ENCODE data around the gene CFDP1. TPM values are rescaled to one million over a fixed set of nuclear protein-coding genes. Genes with fewer than 3 reads are reported as not detected.

CFDP1 gene
- total RNA-seq, 1 donor from 2014 or later, result 65.6 TPM

DNA sequence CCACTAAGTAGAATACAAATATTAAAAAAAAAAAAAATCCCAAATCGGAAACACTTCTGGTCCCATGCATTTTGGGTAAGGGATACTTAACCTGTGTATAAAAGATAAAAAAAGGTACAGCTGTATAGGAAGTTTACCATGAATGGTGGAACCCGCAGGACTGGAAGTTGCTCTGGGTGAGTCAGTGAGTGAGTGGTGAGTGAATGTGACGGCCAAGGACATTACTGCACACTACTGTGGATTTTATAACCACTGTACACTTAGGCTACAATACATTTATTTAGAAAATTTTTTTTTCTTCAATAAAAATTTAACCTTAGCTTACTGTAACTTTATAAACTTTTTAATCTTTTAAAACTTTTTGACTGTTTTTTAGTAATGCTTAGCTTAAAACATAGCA is 110.6 kb downstream of the CFDP1 start:
- H3K9me3 Mint-ChIP-seq (ENCODE audit: unreplicated experiment), result no peaks in the 10 kb centered on the region
- H3K27me3 Mint-ChIP-seq (ENCODE audit: unreplicated experiment), result no peaks in the 10 kb centered on the region
- H3K4me3 Mint-ChIP-seq (ENCODE audit: unreplicated experiment), result no peak overlapping the region
- no peak for DNase-seq (ENCODE audit: extremely low spot score, unreplicated experiment)
- H3K4me1 Mint-ChIP-seq (ENCODE audit: unreplicated experiment), result peaks cover 69% of the 10 kb centered on the region
- TF ChIP-seq, protein P1, sequence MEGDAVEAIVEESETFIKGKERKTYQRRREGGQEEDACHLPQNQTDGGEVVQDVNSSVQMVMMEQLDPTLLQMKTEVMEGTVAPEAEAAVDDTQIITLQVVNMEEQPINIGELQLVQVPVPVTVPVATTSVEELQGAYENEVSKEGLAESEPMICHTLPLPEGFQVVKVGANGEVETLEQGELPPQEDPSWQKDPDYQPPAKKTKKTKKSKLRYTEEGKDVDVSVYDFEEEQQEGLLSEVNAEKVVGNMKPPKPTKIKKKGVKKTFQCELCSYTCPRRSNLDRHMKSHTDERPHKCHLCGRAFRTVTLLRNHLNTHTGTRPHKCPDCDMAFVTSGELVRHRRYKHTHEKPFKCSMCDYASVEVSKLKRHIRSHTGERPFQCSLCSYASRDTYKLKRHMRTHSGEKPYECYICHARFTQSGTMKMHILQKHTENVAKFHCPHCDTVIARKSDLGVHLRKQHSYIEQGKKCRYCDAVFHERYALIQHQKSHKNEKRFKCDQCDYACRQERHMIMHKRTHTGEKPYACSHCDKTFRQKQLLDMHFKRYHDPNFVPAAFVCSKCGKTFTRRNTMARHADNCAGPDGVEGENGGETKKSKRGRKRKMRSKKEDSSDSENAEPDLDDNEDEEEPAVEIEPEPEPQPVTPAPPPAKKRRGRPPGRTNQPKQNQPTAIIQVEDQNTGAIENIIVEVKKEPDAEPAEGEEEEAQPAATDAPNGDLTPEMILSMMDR (IDR thresholded peaks at IDR 0.05), result no peak
- H3K27ac Mint-ChIP-seq (ENCODE audit: unreplicated experiment), result peak overlapping the region; percentile 44
- peaks cover 3% of the 10 kb centered on the region for H3K36me3 Mint-ChIP-seq (ENCODE audit: unreplicated experiment)

DNA sequence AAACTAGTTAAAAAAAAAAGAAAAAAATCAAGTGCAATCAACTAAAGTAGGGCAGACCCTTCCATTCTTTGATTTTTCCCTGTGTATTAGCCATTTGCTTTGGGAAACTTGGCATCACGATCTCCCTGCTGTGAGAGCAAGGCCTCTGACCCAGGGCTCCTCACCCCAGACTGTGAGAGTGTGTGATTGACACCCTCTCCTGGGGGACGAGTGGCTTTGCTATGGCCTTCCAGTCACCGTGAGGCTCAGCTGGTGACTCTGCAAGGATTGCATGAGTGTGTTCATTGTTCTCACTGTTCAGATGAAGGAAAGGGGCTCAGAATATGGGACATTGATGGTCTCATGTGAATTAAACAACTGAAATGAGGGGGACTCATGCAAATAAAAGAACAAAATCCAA is 112.9 kb downstream of the CFDP1 start:
- H3K27ac Mint-ChIP-seq (ENCODE audit: unreplicated experiment), result peak overlapping the region; percentile 96
- H3K9me3 Mint-ChIP-seq (ENCODE audit: unreplicated experiment), result no peaks in the 10 kb centered on the region
- H3K4me1 Mint-ChIP-seq (ENCODE audit: unreplicated experiment), result peaks cover 64% of the 10 kb centered on the region
- peak overlapping the region; percentile 61 for H3K4me3 Mint-ChIP-seq (ENCODE audit: unreplicated experiment)
- no peak for DNase-seq (ENCODE audit: extremely low spot score, unreplicated experiment)
- TF ChIP-seq, protein P1 (IDR thresholded peaks at IDR 0.05), result no peak
- H3K36me3 Mint-ChIP-seq (ENCODE audit: unreplicated experiment), result peaks cover 11% of the 10 kb centered on the region
- no peaks in the 10 kb centered on the region for H3K27me3 Mint-ChIP-seq (ENCODE audit: unreplicated experiment)

DNA sequence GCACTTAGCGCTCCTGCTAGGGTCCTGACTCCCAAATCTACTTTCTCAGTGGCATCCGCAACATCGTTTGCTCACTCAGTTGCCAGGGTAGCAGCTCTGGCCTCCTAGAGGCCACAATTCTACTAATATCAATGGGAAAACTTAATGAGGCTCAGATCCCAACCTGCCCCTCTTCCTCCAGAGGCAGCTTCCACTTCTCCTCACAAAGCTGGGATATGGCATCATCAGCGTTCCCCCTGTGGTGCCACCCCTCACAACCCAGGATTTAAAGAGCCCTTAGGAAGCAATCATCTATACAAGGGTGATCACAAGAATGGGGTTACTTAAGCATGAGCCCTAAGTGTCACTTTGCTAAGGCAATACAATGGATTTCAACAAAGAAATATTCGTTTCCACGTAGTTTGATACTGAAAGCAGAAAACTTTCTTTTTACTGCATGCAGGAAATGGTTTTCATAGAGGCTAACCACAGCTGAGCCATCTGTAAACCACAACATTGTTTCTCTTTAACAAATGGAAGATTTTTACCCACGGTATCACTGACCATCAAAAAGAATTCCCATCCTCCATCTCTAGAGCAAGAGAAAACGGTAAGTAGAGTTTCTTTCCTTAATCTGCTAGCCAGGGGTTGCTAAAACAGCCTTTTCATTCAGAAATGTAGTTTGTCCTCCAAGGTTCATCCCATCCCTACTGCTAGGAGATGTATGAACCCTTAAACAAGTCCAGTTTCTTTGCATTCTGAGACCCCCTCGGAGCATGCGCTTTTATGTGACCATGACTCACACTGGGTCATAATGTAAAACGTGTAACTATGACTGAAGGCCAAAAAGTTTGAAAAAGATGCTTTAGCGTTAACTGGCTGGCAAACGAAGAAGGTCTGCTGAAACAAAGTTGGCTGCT is 113.5 kb downstream of the CFDP1 start:
- Mint-ChIP-seq H3K4me1 (ENCODE audit: unreplicated experiment) (peaks cover 58% of the 10 kb centered on the region), H3K36me3 (ENCODE audit: unreplicated experiment) (peaks cover 11% of the 10 kb centered on the region), H3K4me3 (ENCODE audit: unreplicated experiment) (peak overlapping the region; percentile 61), H3K9me3 (ENCODE audit: unreplicated experiment) (no peaks in the 10 kb centered on the region), H3K27ac (ENCODE audit: unreplicated experiment) (peak overlapping the region; percentile 96), H3K27me3 (ENCODE audit: unreplicated experiment) (no peaks in the 10 kb centered on the region)
- no peak for DNase-seq (ENCODE audit: extremely low spot score, unreplicated experiment)
- TF ChIP-seq, protein P1 (IDR thresholded peaks at IDR 0.05), result no peak

DNA sequence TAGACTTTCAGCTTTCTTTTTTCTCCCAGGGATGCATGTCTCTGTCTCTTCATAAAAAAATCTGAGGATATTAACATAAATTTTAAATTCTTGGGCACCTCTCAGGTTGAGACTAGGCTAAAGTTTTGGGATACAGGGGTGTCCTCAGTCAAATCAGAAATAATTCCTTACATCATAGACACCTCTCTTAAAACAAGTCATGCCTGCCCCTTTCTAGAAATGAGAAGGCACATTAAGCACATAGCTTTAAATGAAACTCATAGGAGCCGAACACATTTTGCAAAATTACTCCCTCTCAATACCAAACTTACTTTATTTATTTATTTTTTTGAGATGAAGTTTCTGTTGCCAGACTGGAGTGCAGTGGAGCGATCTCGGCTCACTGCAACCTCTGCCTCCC is 114.6 kb downstream of the CFDP1 start:
- TF ChIP-seq, protein P1 (IDR thresholded peaks at IDR 0.05), result no peak
- Mint-ChIP-seq H3K27me3 (ENCODE audit: unreplicated experiment) (no peaks in the 10 kb centered on the region), H3K4me1 (ENCODE audit: unreplicated experiment) (peaks cover 50% of the 10 kb centered on the region), H3K36me3 (ENCODE audit: unreplicated experiment) (peaks cover 11% of the 10 kb centered on the region), H3K9me3 (ENCODE audit: unreplicated experiment) (no peaks in the 10 kb centered on the region), H3K4me3 (ENCODE audit: unreplicated experiment) (no peak overlapping the region), H3K27ac (ENCODE audit: unreplicated experiment) (peak overlapping the region; percentile 96)
- no peak for DNase-seq (ENCODE audit: extremely low spot score, unreplicated experiment)

DNA sequence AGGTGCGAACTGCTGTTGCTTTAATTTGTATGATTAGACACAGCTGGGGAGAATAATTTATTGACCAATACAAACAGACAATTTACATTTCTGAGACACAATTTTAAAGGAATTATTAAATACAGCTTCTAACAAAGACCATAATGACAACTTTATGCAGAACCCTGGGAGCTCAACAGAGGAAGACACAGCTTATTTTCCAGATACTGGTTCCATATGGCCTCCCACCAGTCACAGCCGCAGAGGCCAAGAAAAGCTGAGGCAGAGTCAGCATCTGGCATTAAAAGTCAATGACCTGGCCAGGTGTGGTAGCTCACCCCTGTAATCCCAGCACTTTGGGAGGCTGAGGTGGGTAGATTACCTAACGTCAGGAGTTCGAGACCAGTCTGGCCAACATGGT is 115.8 kb downstream of the CFDP1 start:
- H3K27me3 Mint-ChIP-seq (ENCODE audit: unreplicated experiment), result no peaks in the 10 kb centered on the region
- H3K4me1 Mint-ChIP-seq (ENCODE audit: unreplicated experiment), result peaks cover 40% of the 10 kb centered on the region
- H3K27ac Mint-ChIP-seq (ENCODE audit: unreplicated experiment), result peak overlapping the region; percentile 77
- H3K9me3 Mint-ChIP-seq (ENCODE audit: unreplicated experiment), result no peaks in the 10 kb centered on the region
- peaks cover 11% of the 10 kb centered on the region for H3K36me3 Mint-ChIP-seq (ENCODE audit: unreplicated experiment)
- DNase-seq (ENCODE audit: extremely low spot score, unreplicated experiment), result no peak
- H3K4me3 Mint-ChIP-seq (ENCODE audit: unreplicated experiment), result no peak overlapping the region
- TF ChIP-seq, protein P1 (IDR thresholded peaks at IDR 0.05), result no peak

Measured in osteocyte (in vitro differentiated cells).